GM18526 (cell line): ENCODE measurements around the gene IGSF8.

Experiments
- POLR2A ChIP-seq: IDR thresholded peaks from 3 replicates; pipeline ENCODE4 v1.6.1; 2011; ENCODE audit not compliant: insufficient read length; ENCODE audit errors: extremely low read depth

The IGSF8 gene

GRCh38 chr1:160052936-160053335, 45.5 kb downstream of the IGSF8 start:
- TF ChIP-seq POLR2A = no peak

GRCh38 chr1:160050619-160051018, 47.8 kb downstream of the IGSF8 start:
- TF ChIP-seq POLR2A = no peak

GRCh38 chr1:160049101-160049500, 49.3 kb downstream of the IGSF8 start:
- no peak for TF ChIP-seq POLR2A

GRCh38 chr1:160048335-160048734, 50.1 kb downstream of the IGSF8 start:
- TF ChIP-seq POLR2A = no peak

- TF ChIP-seq POLR2A = no peak
These were observed 51.1 kb downstream of the IGSF8 start for GRCh38 chr1:160047111-160047991.

GRCh38 chr1:160046494-160047110, 51.8 kb downstream of the IGSF8 start:
- no peak for TF ChIP-seq POLR2A

GRCh38 chr1:160045653-160046052, 52.8 kb downstream of the IGSF8 start:
- TF ChIP-seq POLR2A = no peak

- TF ChIP-seq POLR2A = no peak
These were observed 54.9 kb downstream of the IGSF8 start for GRCh38 chr1:160043543-160043942.
